ENCODE data around the gene ADGRG6.

DNA sequence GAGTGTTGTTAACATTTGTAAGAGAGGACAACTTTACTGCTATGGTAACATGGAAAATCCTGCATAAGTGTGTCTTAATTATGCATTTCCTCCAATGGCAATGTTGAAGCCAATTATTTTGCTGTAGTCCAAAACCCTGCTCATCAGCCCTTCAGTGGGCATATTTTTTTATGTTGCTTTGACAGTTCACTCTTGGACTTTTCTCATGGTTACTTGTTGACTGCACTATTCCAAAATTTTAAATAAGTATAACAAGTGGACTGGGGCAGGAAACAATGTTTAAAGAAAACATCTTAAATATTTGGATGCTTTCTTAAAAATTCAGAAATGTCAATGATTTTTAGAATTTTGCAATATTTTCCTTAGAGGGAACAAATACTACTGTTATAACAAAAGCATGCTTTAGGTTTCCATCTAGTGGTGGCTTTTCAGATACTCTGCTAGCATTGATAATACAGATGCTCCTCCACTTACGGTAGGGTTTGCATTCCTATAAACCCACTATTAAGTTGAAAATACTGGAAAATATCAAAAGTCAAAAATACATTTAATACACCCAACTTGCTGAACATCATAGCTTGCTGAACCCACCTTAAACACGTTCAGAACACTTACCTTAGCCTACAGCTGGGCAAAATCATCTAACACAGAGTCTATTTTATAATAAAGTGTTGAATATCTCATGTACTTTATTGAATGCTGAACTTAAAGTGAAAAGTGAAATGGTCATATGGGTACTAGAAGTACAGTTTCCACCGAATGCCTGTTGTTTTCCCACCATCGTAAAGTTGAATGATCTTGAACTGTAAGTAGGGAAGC, 86.4 kb downstream of the ADGRG6 start:
- TF ChIP-seq ZNF274 (IDR thresholded peaks at IDR 0.05; ENCODE audit: low read depth, low read length), result no peak
- no peak for TF ChIP-seq YY1 (IDR thresholded peaks at IDR 0.05; ENCODE audit: insufficient read depth, insufficient read length)

Measured in NT2/D1 (cell line).